Caco-2 (cell line): ENCODE measurements around the gene ASL. TPM values are rescaled to one million over a fixed set of nuclear protein-coding genes. Genes with fewer than 3 reads are reported as not detected.
"Not testable (repeated sequence)": the region's sequence is repeated elsewhere in the genome, so short reads cannot be mapped to it uniquely, and the experiment has no call there.

ENCODE experiments used
- BruUV-seq: library from RNA; stranded (reverse); fragments of 400-500 nt; replicated peaks from 2 replicates; lab custom pipeline; 2021; lab: Mats Ljungman, UMichigan
- CTCF ChIA-PET: fragments of 300-600 bp; sonication (Branson Sonifier 250); formaldehyde crosslinking; loops from one replicate; lab custom pipeline; 2022; ENCODE audit warnings: antibody characterized with exemption; lab: Charles Lee
- POLR2A ChIA-PET: fragments of 300-600 bp; sonication (Branson Sonifier 250); formaldehyde crosslinking; loops from one replicate; lab custom pipeline; 2022; ENCODE audit warnings: antibody characterized with exemption; lab: Charles Lee
- DNase-seq, 2 experiments: peaks; one replicate each; pipeline versions ENCODE4 v3.0.0 to v3.0.0-alpha.2; 2020 to 2022
- H3K27me3 ChIP-seq: replicated peaks from 2 replicates; pipeline ENCODE4 v1.6.0; 2011; ENCODE audit warnings: low read length; ENCODE audit not compliant: control insufficient read depth, insufficient read depth
- H3K36me3 ChIP-seq: 2 replicates; pipeline ENCODE4 v1.5.1; 2011; ENCODE audit warnings: low read length; ENCODE audit not compliant: control insufficient read depth, insufficient read depth
- H3K4me1 ChIP-seq: fragments of 250-450 bp; sonication (Bioruptor Pico); 2 replicates; pipeline ENCODE4 v1.5.1; 2020; ENCODE audit warnings: mild to moderate bottlenecking
- H3K4me3 ChIP-seq: 2 replicates; pipeline ENCODE4 v1.5.1; 2011; ENCODE audit warnings: low read depth, mild to moderate bottlenecking, control low read depth, low read length
- H3K9me3 ChIP-seq: fragments of 250-450 bp; sonication (Bioruptor Pico); 2 replicates; pipeline ENCODE4 v1.5.1; 2020; ENCODE audit warnings: mild to moderate bottlenecking, moderate library complexity
- H3K27ac Mint-ChIP-seq: one replicate; pipeline ENCODE4 v1.8.0; 2022; ENCODE audit warnings: mixed read lengths; ENCODE audit not compliant: unreplicated experiment
- H3K27me3 Mint-ChIP-seq: one replicate; pipeline ENCODE4 v1.8.0; 2022; ENCODE audit warnings: mixed read lengths; ENCODE audit not compliant: insufficient read depth, unreplicated experiment
- H3K36me3 Mint-ChIP-seq: one replicate; pipeline ENCODE4 v1.8.0; 2022; ENCODE audit warnings: mild to moderate bottlenecking, mixed read lengths; ENCODE audit not compliant: insufficient read depth, unreplicated experiment
- H3K4me1 Mint-ChIP-seq: one replicate; pipeline ENCODE4 v1.8.0; 2022; ENCODE audit warnings: low read depth, mixed read lengths; ENCODE audit not compliant: unreplicated experiment
- H3K4me3 Mint-ChIP-seq: one replicate; pipeline ENCODE4 v1.8.0; 2022; ENCODE audit warnings: mild to moderate bottlenecking, moderate library complexity, mixed read lengths; ENCODE audit not compliant: unreplicated experiment
- H3K9me3 Mint-ChIP-seq: one replicate; pipeline ENCODE4 v1.8.0; 2022; ENCODE audit warnings: mixed read lengths; ENCODE audit not compliant: unreplicated experiment
- CTCF ChIP-seq, 2 experiments: fragments of 200-600 bp in 1 of 2; IDR thresholded peaks; 1 replicate in 1 of 2; 2 replicates in 1 of 2; pipeline versions ENCODE4 v1.5.1 to v1.8.0; 2011 to 2022; ENCODE audit warnings: antibody characterized with exemption in 1 of 2, control low read depth in 1 of 2, inconsistent platforms in 1 of 2, low read depth in 1 of 2, low read length in 1 of 2, mild to moderate bottlenecking in 1 of 2, moderate library complexity in 1 of 2; ENCODE audit not compliant: insufficient read depth in 1 of 2, severe bottlenecking in 1 of 2, unreplicated experiment in 1 of 2
- intact Hi-C: fragments of 100-400 bp; cut with micrococcal nuclease; formaldehyde crosslinking; loops from one replicate; pipeline ENCODE4 v1.10.0; 2022; ENCODE audit not compliant: unreplicated experiment
- total RNA-seq: library from RNA; stranded (reverse); gene quantifications from 2 replicates; pipeline ENCODE4 v1.2.3, GENCODE V29; 2022

Gene ASL
- total RNA-seq, 1 experiment from 2014 or later: 54.9 TPM

DNA sequence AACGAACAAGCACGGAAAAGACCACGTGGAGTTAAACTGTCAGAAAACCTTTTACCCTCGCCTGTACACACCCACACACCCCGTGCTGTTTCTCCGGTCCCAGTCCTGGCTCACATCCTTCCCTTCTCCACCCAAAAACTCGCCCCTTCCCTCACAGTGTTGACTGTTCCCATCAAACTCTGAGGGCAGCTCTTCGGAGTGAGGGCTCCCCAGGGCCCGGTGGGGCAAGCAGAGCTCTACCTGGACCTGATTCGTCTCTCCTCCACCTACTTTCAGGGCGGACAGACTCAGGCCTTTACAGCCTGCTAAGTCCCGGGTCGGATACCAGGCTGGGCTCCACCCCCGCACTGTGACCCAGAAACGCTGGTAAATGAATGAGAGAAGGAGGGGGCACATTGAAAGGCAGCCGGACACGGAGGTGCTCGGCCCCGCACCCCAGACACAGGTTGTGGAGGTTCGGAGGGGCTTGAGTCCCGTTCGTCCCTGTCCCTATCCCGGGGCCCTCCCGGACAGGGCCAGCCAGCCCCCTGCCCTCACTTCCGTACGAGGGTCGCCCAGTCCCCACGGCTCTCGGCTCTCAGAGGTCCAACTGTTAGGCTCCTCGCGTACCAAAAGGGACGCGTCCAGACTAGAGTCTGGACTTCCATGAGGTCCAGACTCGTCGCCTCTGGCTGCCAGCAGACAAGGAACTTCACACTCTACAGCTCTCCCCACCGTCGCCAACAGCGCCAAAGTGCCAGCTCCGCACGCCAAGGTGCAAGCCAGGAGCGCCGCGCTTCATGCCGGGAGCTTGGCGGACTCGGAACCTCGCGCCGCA is 31.7 kb upstream of the ASL start:
- ChIA-PET POLR2A (interaction anchor here (0.7 kb wide), 1 partner anchor 450 kb away, joined by 6 read pairs; no protein-coding TSS in a partner anchor), CTCF (interaction anchor here (0.6 to 1.5 kb wide), 2 partner anchors 13 to 1111 kb away, joined by 3 to 5 read pairs; no protein-coding TSS in a partner anchor)
- Mint-ChIP-seq H3K27ac (peak overlapping the region; percentile 48), H3K36me3 (no peaks in the 10 kb centered on the region), H3K9me3 (no peaks in the 10 kb centered on the region), H3K27me3 (no peaks in the 10 kb centered on the region), H3K4me3 (peak overlapping the region; percentile 86), H3K4me1 (no peaks in the 10 kb centered on the region)
- intact Hi-C loops: no loop called here
- no peaks in the 10 kb centered on the region for H3K9me3 ChIP-seq
- peak overlapping the region; percentile 70 for H3K4me3 ChIP-seq
- TF ChIP-seq CTCF (IDR thresholded peaks at IDR 0.05; ENCODE audit: insufficient read depth in 1 of 2, low read depth in 1 of 2, low read length in 1 of 2, severe bottlenecking in 1 of 2, unreplicated experiment in 1 of 2): no peak
- no peaks in the 10 kb centered on the region for H3K4me1 ChIP-seq
- peak; percentile 59 to 63 for DNase-seq
- H3K36me3 ChIP-seq: no peaks in the 10 kb centered on the region
- H3K27me3 ChIP-seq: no peaks in the 10 kb centered on the region
- BruUV-seq: TSS peak; percentile 64

DNA sequence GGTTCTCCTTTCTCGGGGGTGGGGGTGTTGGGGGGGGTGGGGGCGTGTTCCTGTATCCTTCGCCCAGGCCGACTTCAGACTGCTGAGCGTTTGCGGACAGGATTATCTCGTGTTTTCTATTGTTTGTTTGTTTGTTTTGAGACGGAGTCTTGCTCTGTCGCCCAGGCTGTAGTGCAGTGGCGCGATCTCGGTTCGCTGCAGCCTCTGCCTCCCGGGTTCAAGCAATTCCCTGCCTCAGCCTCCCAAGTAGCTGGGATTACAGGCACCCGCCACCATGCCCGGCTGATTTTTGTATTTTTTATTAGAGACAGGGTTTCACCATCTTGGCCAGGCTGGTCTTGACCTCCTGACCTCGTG is 31.1 kb upstream of the ASL start:
- H3K36me3 ChIP-seq, H3K4me1 ChIP-seq, H3K9me3 Mint-ChIP-seq, DNase-seq, H3K36me3 Mint-ChIP-seq, H3K27me3 Mint-ChIP-seq, H3K4me1 Mint-ChIP-seq, H3K27me3 ChIP-seq, BruUV-seq, intact Hi-C loops, H3K9me3 ChIP-seq: not testable (repeated sequence)
- CTCF ChIA-PET: interaction anchor here (0.6 to 1.5 kb wide), 2 partner anchors 14 to 1112 kb away, joined by 3 to 5 read pairs; no protein-coding TSS in a partner anchor
- POLR2A ChIA-PET: interaction anchor here (0.6 to 0.7 kb wide), 2 partner anchors 369 to 449 kb away, joined by 4 to 6 read pairs; no protein-coding TSS in a partner anchor
- peak overlapping the region; percentile 70 for H3K4me3 ChIP-seq
- Mint-ChIP-seq H3K27ac (peak overlapping the region; percentile 48), H3K4me3 (peak overlapping the region; percentile 86)

DNA sequence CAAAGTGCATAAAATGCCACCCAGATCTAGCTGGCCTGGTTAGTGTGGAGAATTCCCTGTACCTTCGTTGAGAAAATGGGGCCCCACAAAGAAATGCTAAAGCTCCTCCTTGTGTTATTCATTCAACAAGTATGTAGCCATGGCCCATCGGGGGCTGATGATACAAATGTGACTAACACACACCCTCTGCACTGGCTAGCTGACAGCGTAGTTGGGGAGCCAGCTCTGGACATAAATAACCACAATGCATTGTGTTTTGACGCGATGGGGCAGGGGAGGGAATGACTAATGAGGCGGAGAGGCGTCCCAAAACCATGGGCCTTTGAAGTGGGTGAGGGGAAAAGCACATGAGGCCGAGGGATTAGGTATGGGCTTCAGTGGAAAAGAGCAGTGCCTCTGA is 28.2 kb upstream of the ASL start:
- no peak overlapping the region for H3K4me3 Mint-ChIP-seq
- H3K27me3 Mint-ChIP-seq: no peaks in the 10 kb centered on the region

GRCh38 chr7:66049886-66050285 is 25.7 kb upstream of the ASL start:
- H3K9me3 ChIP-seq, H3K4me3 Mint-ChIP-seq, H3K27me3 Mint-ChIP-seq, H3K4me1 Mint-ChIP-seq, H3K27me3 ChIP-seq, H3K9me3 Mint-ChIP-seq, BruUV-seq, H3K27ac Mint-ChIP-seq, H3K4me1 ChIP-seq, H3K36me3 Mint-ChIP-seq, H3K4me3 ChIP-seq, H3K36me3 ChIP-seq, intact Hi-C loops, DNase-seq: not testable (repeated sequence)
- CTCF ChIA-PET: interaction anchor here (0.6 to 1.0 kb wide), 2 partner anchors 19 to 428 kb away, joined by 6 to 8 read pairs; no protein-coding TSS in a partner anchor
- POLR2A ChIA-PET: interaction anchor here (0.6 kb wide), 1 partner anchor 25 kb away, joined by 5 read pairs; no protein-coding TSS in a partner anchor

More for the DNA sequence above, 28.2 kb upstream of the ASL start:
- ChIA-PET CTCF (no interaction called here), POLR2A (no interaction called here)
- Histone ChIP-seq H3K27me3 (no peaks in the 10 kb centered on the region), H3K36me3 (no peaks in the 10 kb centered on the region), H3K9me3 (no peaks in the 10 kb centered on the region), H3K4me3 (no peak overlapping the region), H3K4me1 (no peaks in the 10 kb centered on the region)
- Mint-ChIP-seq H3K36me3 (no peaks in the 10 kb centered on the region), H3K27ac (no peak overlapping the region), H3K9me3 (no peaks in the 10 kb centered on the region), H3K4me1 (no peaks in the 10 kb centered on the region)
- intact Hi-C loops: no loop called here
- DNase-seq: no peak
- BruUV-seq: no TSS peak
- TF ChIP-seq CTCF (IDR thresholded peaks at IDR 0.05; ENCODE audit: insufficient read depth in 1 of 2, low read depth in 1 of 2, low read length in 1 of 2, severe bottlenecking in 1 of 2, unreplicated experiment in 1 of 2): no peak
